Liver (tissue), 9 donors: ENCODE measurements around the gene DYRK3. TPM values are rescaled to one million over a fixed set of nuclear protein-coding genes. Genes with fewer than 3 reads are reported as not detected.

Source experiments
- DNase-seq: peaks from one replicate; pipeline ENCODE4 v3.0.0-alpha.2; 2017; ENCODE audit warnings: low spot score
- H3K27ac ChIP-seq, 2 donors: one replicate each; pipeline ENCODE4 v1.7.0; 2013; ENCODE audit warnings: inconsistent platforms in 2 of 2, low read length in 2 of 2, control low read depth in 1 of 2, low read depth in 1 of 2, mild to moderate bottlenecking in 1 of 2
- H3K27me3 ChIP-seq, 4 donors: one replicate each; pipeline versions ENCODE4 v1.6.1 to v1.7.0; 2013; ENCODE audit warnings: low read length in 3 of 4, inconsistent platforms in 1 of 4, mild to moderate bottlenecking in 1 of 4, moderate library complexity in 1 of 4; ENCODE audit not compliant: control insufficient read depth in 4 of 4, insufficient read depth in 4 of 4
- H3K36me3 ChIP-seq, 4 donors: one replicate each; pipeline versions ENCODE4 v1.6.1 to v1.7.0; 2013; ENCODE audit warnings: low read length in 3 of 4, mild to moderate bottlenecking in 3 of 4, low read depth in 1 of 4, moderate library complexity in 1 of 4; ENCODE audit not compliant: control insufficient read depth in 4 of 4, insufficient read depth in 3 of 4
- H3K4me1 ChIP-seq, 4 donors: one replicate each; pipeline versions ENCODE4 v1.6.1 to v1.7.0; 2013; ENCODE audit warnings: low read length in 3 of 4, mild to moderate bottlenecking in 3 of 4, moderate library complexity in 1 of 4; ENCODE audit not compliant: control insufficient read depth in 4 of 4, insufficient read depth in 4 of 4
- H3K4me3 ChIP-seq, 3 donors: one replicate each; pipeline versions ENCODE4 v1.6.1 to v1.7.0; 2013; ENCODE audit warnings: low read length in 3 of 3, control low read depth in 1 of 3, low read depth in 1 of 3, mild to moderate bottlenecking in 1 of 3
- H3K9ac ChIP-seq, 2 donors: one replicate each; pipeline ENCODE4 v1.7.0; 2013; ENCODE audit warnings: low read length in 2 of 2, mild to moderate bottlenecking in 2 of 2, moderate library complexity in 2 of 2, control low read depth in 1 of 2, low read depth in 1 of 2
- H3K9me3 ChIP-seq, 4 donors: one replicate each; pipeline versions ENCODE4 v1.6.1 to v1.7.0; 2013; ENCODE audit warnings: low read length in 3 of 4; ENCODE audit not compliant: control insufficient read depth in 4 of 4
- ATF3 ChIP-seq: IDR thresholded peaks from 2 replicates; pipeline ENCODE4 v1.6.1; 2016; ENCODE audit warnings: antibody characterized with exemption
- CTCF ChIP-seq: fragments of 150-350 bp; IDR thresholded peaks from 2 replicates; pipeline ENCODE4 v1.5.1; 2017; ENCODE audit warnings: improper control_type of control experiment, low read depth, low read length; ENCODE audit not compliant: missing input control
- EGR1 ChIP-seq, 2 donors: IDR thresholded peaks; 2 replicates each; pipeline ENCODE4 v1.6.1; 2016 to 2018; ENCODE audit warnings: antibody characterized with exemption in 2 of 2, low read depth in 2 of 2
- FOXA1 ChIP-seq: IDR thresholded peaks from 2 replicates; pipeline ENCODE4 v1.6.1; 2016; ENCODE audit warnings: antibody characterized with exemption
- FOXA2 ChIP-seq: IDR thresholded peaks from 2 replicates; pipeline ENCODE4 v1.6.1; 2016; ENCODE audit warnings: antibody characterized with exemption
- GABPA ChIP-seq, 2 donors: IDR thresholded peaks in 1 of 2; conservative IDR thresholded peaks in 1 of 2; 2 replicates each; pipeline ENCODE4 v1.6.1; 2016; ENCODE audit warnings: antibody characterized with exemption in 2 of 2, mild to moderate bottlenecking in 1 of 2, moderate library complexity in 1 of 2
- HNF4G ChIP-seq: IDR thresholded peaks from 2 replicates; pipeline ENCODE4 v1.6.1; 2016; ENCODE audit warnings: antibody characterized with exemption
- JUND ChIP-seq, 2 donors: IDR thresholded peaks; 2 replicates each; pipeline ENCODE4 v1.6.1; 2016; ENCODE audit warnings: antibody characterized with exemption in 2 of 2
- NR2F2 ChIP-seq: IDR thresholded peaks from 2 replicates; pipeline ENCODE4 v1.6.1; 2016; ENCODE audit warnings: antibody characterized with exemption
- REST ChIP-seq: IDR thresholded peaks from 2 replicates; pipeline ENCODE4 v1.6.1; 2016; ENCODE audit warnings: antibody characterized with exemption, mild to moderate bottlenecking
- RXRA ChIP-seq, 2 donors: IDR thresholded peaks; 2 replicates each; pipeline ENCODE4 v1.6.1; 2017 to 2018; ENCODE audit warnings: antibody characterized with exemption in 2 of 2, mild to moderate bottlenecking in 1 of 2
- SP1 ChIP-seq: IDR thresholded peaks from 2 replicates; pipeline ENCODE4 v1.6.1; 2018; ENCODE audit warnings: antibody characterized with exemption, mild to moderate bottlenecking
- TAF1 ChIP-seq: conservative IDR thresholded peaks from 2 replicates; pipeline ENCODE4 v1.6.1; 2016; ENCODE audit warnings: antibody characterized with exemption, mild to moderate bottlenecking
- YY1 ChIP-seq: IDR thresholded peaks from 2 replicates; pipeline ENCODE4 v1.6.1; 2016; ENCODE audit warnings: antibody characterized with exemption, mild to moderate bottlenecking
- WGBS: extraction: QIAGEN DNeasy Blood & Tissue Kit; methylation state at CpG from one replicate; pipeline ENCODE4 v1.1.7; 2013; 5-methylcytosine and 5-hydroxymethylcytosine counted together
- polyA plus RNA-seq, 2 donors: library from polyadenylated mRNA; stranded (reverse) in 1 of 2; unstranded in 1 of 2; fragments of 200-250 nt in 1 of 2; fragments of >200 nt in 1 of 2; fragmentation: Nextera tagmentation in 1 of 2; extraction: Ambion mirVana in 1 of 2; gene quantifications; one replicate each; pipeline versions ENCODE4 v1.2.1 to v1.2.3, GENCODE V29; 2013 to 2015
- total RNA-seq, 2 donors: library from RNA; depleted of rRNA; stranded (reverse); fragments of >200 nt; gene quantifications; one replicate each; pipeline ENCODE4 v1.2.3, GENCODE V29; 2014
- donor health status: healthy.
- donor health status: healthy.
- donor health status: healthy.
- donor health status: healthy.
- donor health status: healthy.

DYRK3 gene
- total and polyA plus RNA-seq, 4 donors, result 1.5 to 41.8 (median 5.0) TPM

- no peaks in the 10 kb centered on the region for H3K27me3 ChIP-seq
- peaks cover 30 to 78% (median 64%) of the 10 kb centered on the region in 4 donors for H3K4me1 ChIP-seq
- no peak for TF ChIP-seq FOXA1
- TF ChIP-seq ATF3, result no peak
- WGBS, result 76% methylated on average over 7 of the region's 7 CpGs
- H3K9ac ChIP-seq, result no peak overlapping the region
- H3K27ac ChIP-seq, result peak overlapping the region; percentile 96
- H3K9me3 ChIP-seq, result no peaks in the 10 kb centered on the region
- no peaks in the 10 kb centered on the region for H3K36me3 ChIP-seq
- DNase-seq, result no peak
- peak overlapping the region in 2 of 3 donors; percentile 87 to 88 for H3K4me3 ChIP-seq
Measured at GRCh38 chr1:206687251-206687914, 52.0 kb downstream of the DYRK3 start.

- Histone ChIP-seq H3K27me3 (no peaks in the 10 kb centered on the region), H3K9me3 (no peaks in the 10 kb centered on the region), H3K27ac (peak overlapping the region; percentile 96), H3K9ac (no peak overlapping the region), H3K4me3 (no peak overlapping the region), H3K36me3 (no peaks in the 10 kb centered on the region), H3K4me1 (peaks cover 32 to 78% (median 63%) of the 10 kb centered on the region in 4 donors)
- WGBS, result 82% methylated on average over 2 of the region's 2 CpGs
- no peak for DNase-seq
- TF ChIP-seq FOXA1, result no peak
- TF ChIP-seq YY1, result no peak
- TF ChIP-seq EGR1 (IDR thresholded peaks at IDR 0.05; ENCODE audit: low read depth in 2 of 2), result no peak
- no peak for TF ChIP-seq SP1
- TF ChIP-seq NR2F2, result no peak
- TF ChIP-seq CTCF, result no peak
- no peak for TF ChIP-seq REST
- no peak for TF ChIP-seq FOXA2
- no peak for TF ChIP-seq TAF1
- TF ChIP-seq HNF4G, result no peak
Measured at GRCh38 chr1:206687915-206688442, 52.6 kb downstream of the DYRK3 start.

GRCh38 chr1:206690516-206690915 is 55.2 kb downstream of the DYRK3 start:
- DNase-seq, result no peak
- Histone ChIP-seq H3K9ac (no peak overlapping the region), H3K27ac (peak overlapping the region; percentile 52 to 53), H3K9me3 (no peaks in the 10 kb centered on the region), H3K4me1 (peaks cover 44 to 81% (median 69%) of the 10 kb centered on the region in 4 donors), H3K27me3 (no peaks in the 10 kb centered on the region), H3K4me3 (no peak overlapping the region), H3K36me3 (no peaks in the 10 kb centered on the region)
- 60% methylated on average over 2 of the region's 2 CpGs for WGBS
- TF ChIP-seq ATF3, result no peak
- TF ChIP-seq RXRA (IDR thresholded peaks at IDR 0.05), result no peak
- TF ChIP-seq SP1, result no peak
- no peak for TF ChIP-seq JUND (IDR thresholded peaks at IDR 0.05)
- no peak for TF ChIP-seq EGR1 (IDR thresholded peaks at IDR 0.05; ENCODE audit: low read depth in 2 of 2)
- no peak for TF ChIP-seq GABPA (IDR thresholded peaks at IDR 0.05 in 1 of 2, conservative IDR thresholded peaks at IDR 0.05 in 1 of 2)
- TF ChIP-seq REST, result no peak
- TF ChIP-seq HNF4G, result no peak
- TF ChIP-seq CTCF, result no peak
